OCI-LY3 (cell line): Measurements from ENCODE around the gene ABCG8.

Experiments
- EZH2phosphoT487 ChIP-seq: fragments of 200-600 bp; shearing (Covaris generic); IDR thresholded peaks from 2 replicates; pipeline ENCODE4 v1.6.1; 2018; ENCODE audit warnings: antibody characterized with exemption, mixed run types, low read depth
- TF ChIP-seq, protein P1 (sequence below): fragments of 200-600, 300-600 bp; sonication (generic); IDR thresholded peaks from 2 replicates; pipeline ENCODE4 v1.5.1; 2014; ENCODE audit warnings: antibody characterized with exemption, low read length, low read depth

DNA sequence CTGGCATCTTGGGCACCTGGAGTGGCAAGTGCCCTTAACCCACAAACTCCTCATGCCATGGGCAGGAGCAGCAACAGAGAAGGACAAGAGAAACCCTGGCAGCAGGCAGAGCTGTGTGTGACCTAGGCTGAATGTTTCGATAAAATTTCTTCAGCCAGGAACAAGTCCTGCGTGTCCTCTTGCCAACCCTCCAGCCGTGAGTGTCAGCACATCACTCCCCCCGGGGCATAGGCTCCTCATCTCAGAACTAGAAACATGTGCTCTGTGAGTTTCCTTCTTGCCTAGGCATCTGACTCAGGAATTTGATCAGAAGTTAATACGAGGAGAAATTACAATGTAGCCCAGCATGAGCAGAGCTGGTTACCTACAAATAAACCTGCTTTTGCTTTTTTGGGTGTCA, 2.2 kb downstream of the ABCG8 start:
- TF ChIP-seq, protein P1, sequence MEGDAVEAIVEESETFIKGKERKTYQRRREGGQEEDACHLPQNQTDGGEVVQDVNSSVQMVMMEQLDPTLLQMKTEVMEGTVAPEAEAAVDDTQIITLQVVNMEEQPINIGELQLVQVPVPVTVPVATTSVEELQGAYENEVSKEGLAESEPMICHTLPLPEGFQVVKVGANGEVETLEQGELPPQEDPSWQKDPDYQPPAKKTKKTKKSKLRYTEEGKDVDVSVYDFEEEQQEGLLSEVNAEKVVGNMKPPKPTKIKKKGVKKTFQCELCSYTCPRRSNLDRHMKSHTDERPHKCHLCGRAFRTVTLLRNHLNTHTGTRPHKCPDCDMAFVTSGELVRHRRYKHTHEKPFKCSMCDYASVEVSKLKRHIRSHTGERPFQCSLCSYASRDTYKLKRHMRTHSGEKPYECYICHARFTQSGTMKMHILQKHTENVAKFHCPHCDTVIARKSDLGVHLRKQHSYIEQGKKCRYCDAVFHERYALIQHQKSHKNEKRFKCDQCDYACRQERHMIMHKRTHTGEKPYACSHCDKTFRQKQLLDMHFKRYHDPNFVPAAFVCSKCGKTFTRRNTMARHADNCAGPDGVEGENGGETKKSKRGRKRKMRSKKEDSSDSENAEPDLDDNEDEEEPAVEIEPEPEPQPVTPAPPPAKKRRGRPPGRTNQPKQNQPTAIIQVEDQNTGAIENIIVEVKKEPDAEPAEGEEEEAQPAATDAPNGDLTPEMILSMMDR = no peak
- TF ChIP-seq EZH2phosphoT487 = no peak
